ENCODE results near the gene ZNF407. TPM values are rescaled to one million over a fixed set of nuclear protein-coding genes. Genes with fewer than 3 reads are reported as not detected.
A peak's percentile ranks its signal among the peaks of the same experiment; 100 is the strongest.

The ZNF407 gene
- total and polyA plus RNA-seq, 2 donors = 5.1 to 9.7 TPM

DNA sequence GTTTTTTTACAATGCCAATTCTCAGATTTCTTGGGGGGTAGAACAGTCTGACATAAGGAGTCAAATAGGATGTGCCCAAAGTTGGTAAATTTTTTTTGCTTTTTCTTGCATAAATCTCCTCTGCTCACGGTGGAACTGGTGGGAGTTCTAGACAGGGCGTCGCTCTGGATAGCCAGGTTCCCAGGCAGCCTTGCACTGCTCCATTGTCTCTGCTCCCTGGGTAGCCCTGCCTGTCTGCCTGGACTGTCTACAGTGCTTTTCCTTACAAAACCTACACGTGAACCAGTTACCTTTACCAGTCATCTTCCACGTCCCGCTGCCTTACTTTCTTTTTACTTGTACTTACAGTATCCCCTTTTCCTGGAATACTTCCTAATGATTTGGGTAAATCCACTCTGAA is 117.1 kb downstream of the ZNF407 start:
- Histone ChIP-seq H3K27me3 (ENCODE audit: control insufficient read depth in 2 of 2, insufficient read depth in 1 of 2, low read length in 1 of 2) (no peaks in the 10 kb centered on the region), H3K4me1 (ENCODE audit: control insufficient read depth in 2 of 2, insufficient read depth in 2 of 2, low read length in 2 of 2) (no peaks in the 10 kb centered on the region), H3K4me3 (ENCODE audit: low read length in 2 of 2) (no peak overlapping the region), H3K9me3 (ENCODE audit: control insufficient read depth in 2 of 2, insufficient read depth in 1 of 2, low read length in 1 of 2) (no peaks in the 10 kb centered on the region), H3K36me3 (ENCODE audit: control insufficient read depth in 2 of 2, insufficient read depth in 2 of 2, low read length in 1 of 2) (no peaks in the 10 kb centered on the region), H3K27ac (ENCODE audit: low read depth in 1 of 2, low read length in 1 of 2) (no peak overlapping the region)
- WGBS = 97% methylated on average over 6 of the region's 6 CpGs
- DNase-seq (ENCODE audit: low read depth in 6 of 9, low spot score in 9 of 9) = no peak

DNA sequence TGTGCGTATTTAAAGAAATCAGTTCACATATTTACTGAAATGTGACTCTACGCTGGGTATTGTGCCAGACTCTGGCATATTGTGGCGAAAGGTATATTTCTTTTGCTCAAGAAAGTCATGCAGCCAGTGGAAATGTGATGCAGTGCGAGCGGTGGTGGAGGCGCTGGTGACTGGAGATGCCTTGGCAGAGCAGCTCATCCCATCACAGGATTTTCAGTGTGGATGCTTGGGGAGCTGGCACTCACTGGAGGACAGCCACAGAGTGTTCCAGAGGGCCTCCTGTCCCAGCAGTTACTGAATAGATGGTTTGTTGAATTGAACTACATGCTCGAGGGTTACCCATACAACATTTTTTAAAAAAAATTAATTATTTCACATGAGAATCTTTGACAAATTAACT is 117.6 kb downstream of the ZNF407 start:
- Histone ChIP-seq H3K27ac (ENCODE audit: low read depth in 1 of 2, low read length in 1 of 2) (no peak overlapping the region), H3K27me3 (ENCODE audit: control insufficient read depth in 2 of 2, insufficient read depth in 1 of 2, low read length in 1 of 2) (no peaks in the 10 kb centered on the region), H3K4me1 (ENCODE audit: control insufficient read depth in 2 of 2, insufficient read depth in 2 of 2, low read length in 2 of 2) (no peaks in the 10 kb centered on the region), H3K36me3 (ENCODE audit: control insufficient read depth in 2 of 2, insufficient read depth in 2 of 2, low read length in 1 of 2) (no peaks in the 10 kb centered on the region), H3K9me3 (ENCODE audit: control insufficient read depth in 2 of 2, insufficient read depth in 1 of 2, low read length in 1 of 2) (no peaks in the 10 kb centered on the region), H3K4me3 (ENCODE audit: low read length in 2 of 2) (no peak overlapping the region)
- no peak for DNase-seq (ENCODE audit: low read depth in 6 of 9, low spot score in 9 of 9)
- 99% methylated on average over 7 of the region's 7 CpGs for WGBS

DNA sequence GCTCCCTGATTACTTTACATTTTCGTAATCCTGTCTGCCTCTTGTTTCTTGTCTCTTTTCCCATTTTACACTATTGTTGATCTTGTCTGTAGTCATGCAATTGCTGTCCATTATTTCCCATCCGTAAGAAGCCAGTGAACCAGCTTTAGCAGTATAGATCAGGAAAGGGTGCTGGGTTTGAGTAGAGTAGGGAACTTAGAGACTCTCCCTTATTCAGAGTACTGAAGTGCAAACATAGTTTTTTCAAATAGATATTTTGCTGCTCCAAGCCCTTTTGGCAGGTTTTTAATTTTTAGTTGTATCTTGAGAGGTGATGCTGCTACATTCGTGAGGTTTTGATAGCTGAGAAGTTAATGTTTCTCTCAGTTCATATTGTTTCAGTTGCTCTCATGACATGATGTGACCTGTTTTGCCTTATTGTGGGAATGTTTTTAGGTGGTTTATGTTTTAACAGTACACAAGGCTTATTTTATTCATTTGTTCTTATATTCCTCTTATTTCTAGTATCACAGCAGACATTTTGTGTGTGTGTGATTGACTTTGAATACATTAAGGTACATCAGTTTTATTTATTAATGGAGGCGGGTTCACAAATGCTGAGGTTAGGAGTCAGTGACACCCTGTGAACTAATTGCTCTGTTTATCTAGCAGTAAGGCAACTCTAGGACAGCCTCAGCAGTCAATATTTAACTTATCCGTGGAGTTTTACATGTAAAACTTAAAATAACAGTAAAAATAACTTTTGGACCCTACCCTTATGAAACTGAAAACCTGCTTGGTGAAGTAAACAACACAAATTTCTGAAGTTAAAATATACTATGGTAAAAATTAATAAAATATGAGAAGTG is 118.4 kb downstream of the ZNF407 start:
- no peaks in the 10 kb centered on the region for H3K27me3 ChIP-seq (ENCODE audit: control insufficient read depth in 2 of 2, insufficient read depth in 1 of 2, low read length in 1 of 2)
- no peaks in the 10 kb centered on the region for H3K4me1 ChIP-seq (ENCODE audit: control insufficient read depth in 2 of 2, insufficient read depth in 2 of 2, low read length in 2 of 2)
- 77% methylated on average over 5 of the region's 5 CpGs for WGBS
- no peak overlapping the region for H3K4me3 ChIP-seq (ENCODE audit: low read length in 2 of 2)
- no peaks in the 10 kb centered on the region for H3K9me3 ChIP-seq (ENCODE audit: control insufficient read depth in 2 of 2, insufficient read depth in 1 of 2, low read length in 1 of 2)
- H3K36me3 ChIP-seq (ENCODE audit: control insufficient read depth in 2 of 2, insufficient read depth in 2 of 2, low read length in 1 of 2) = no peaks in the 10 kb centered on the region
- H3K27ac ChIP-seq (ENCODE audit: low read depth in 1 of 2, low read length in 1 of 2) = no peak overlapping the region
- DNase-seq (ENCODE audit: low read depth in 6 of 9, low spot score in 9 of 9) = no peak

DNA sequence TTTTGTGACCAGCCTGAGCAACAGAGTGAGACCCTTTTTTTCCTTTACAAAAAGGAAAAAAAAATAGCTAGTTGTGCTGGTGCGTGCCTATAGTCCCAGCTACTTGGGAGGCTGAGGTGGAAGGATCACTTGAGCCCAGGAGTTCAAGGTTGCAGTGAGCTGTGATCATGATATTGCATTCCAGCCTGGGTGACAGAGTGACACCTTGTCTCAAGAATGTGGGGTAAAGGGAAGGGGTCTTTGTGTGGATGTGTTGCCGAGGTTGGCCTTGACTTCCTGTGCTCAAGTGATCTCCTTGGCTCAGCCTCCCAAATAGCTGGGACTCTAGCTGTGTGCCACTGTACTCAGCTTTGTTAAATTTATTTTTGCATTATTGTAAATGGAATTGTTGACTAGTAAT is 120.6 kb downstream of the ZNF407 start:
- WGBS = 96% methylated on average over 2 of the region's 2 CpGs
- no peaks in the 10 kb centered on the region for H3K4me1 ChIP-seq (ENCODE audit: control insufficient read depth in 2 of 2, insufficient read depth in 2 of 2, low read length in 2 of 2)
- H3K4me3 ChIP-seq (ENCODE audit: low read length in 2 of 2) = no peak overlapping the region
- H3K27ac ChIP-seq (ENCODE audit: low read depth in 1 of 2, low read length in 1 of 2) = no peak overlapping the region
- no peak for DNase-seq (ENCODE audit: low read depth in 6 of 9, low spot score in 9 of 9)
- no peaks in the 10 kb centered on the region for H3K36me3 ChIP-seq (ENCODE audit: control insufficient read depth in 2 of 2, insufficient read depth in 2 of 2, low read length in 1 of 2)
- no peaks in the 10 kb centered on the region for H3K27me3 ChIP-seq (ENCODE audit: control insufficient read depth in 2 of 2, insufficient read depth in 1 of 2, low read length in 1 of 2)
- H3K9me3 ChIP-seq (ENCODE audit: control insufficient read depth in 2 of 2, insufficient read depth in 1 of 2, low read length in 1 of 2) = no peaks in the 10 kb centered on the region

DNA sequence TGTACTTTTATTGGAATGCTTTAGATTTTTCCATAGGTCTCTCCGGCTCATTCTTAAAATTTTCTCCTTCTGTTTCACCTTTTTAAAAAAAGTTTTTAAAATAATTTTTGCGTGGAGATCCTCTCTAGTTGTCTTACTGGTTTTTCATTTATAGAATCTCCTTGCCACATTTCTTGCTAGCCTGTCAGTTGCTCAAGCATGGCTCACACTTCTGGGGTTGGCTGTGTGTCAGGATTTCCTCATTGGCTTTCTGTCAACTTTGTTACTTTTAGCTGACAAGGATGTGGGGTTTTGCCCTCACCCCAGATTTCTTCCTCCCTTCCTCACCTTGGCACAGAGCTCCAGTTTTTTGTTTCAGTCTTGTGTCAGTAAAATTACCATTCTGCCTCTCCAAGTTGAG is 124.6 kb downstream of the ZNF407 start:
- peak in 2 of 9 donors; percentile 0 to 3 for DNase-seq (ENCODE audit: low read depth in 6 of 9, low spot score in 9 of 9)
- Histone ChIP-seq H3K36me3 (ENCODE audit: control insufficient read depth in 2 of 2, insufficient read depth in 2 of 2, low read length in 1 of 2) (no peaks in the 10 kb centered on the region), H3K4me1 (ENCODE audit: control insufficient read depth in 2 of 2, insufficient read depth in 2 of 2, low read length in 2 of 2) (no peaks in the 10 kb centered on the region), H3K27ac (ENCODE audit: low read depth in 1 of 2, low read length in 1 of 2) (no peak overlapping the region), H3K9me3 (ENCODE audit: control insufficient read depth in 2 of 2, insufficient read depth in 1 of 2, low read length in 1 of 2) (no peaks in the 10 kb centered on the region), H3K27me3 (ENCODE audit: control insufficient read depth in 2 of 2, insufficient read depth in 1 of 2, low read length in 1 of 2) (no peaks in the 10 kb centered on the region), H3K4me3 (ENCODE audit: low read length in 2 of 2) (no peak overlapping the region)
- 80% methylated on average over 2 of the region's 2 CpGs for WGBS

DNA sequence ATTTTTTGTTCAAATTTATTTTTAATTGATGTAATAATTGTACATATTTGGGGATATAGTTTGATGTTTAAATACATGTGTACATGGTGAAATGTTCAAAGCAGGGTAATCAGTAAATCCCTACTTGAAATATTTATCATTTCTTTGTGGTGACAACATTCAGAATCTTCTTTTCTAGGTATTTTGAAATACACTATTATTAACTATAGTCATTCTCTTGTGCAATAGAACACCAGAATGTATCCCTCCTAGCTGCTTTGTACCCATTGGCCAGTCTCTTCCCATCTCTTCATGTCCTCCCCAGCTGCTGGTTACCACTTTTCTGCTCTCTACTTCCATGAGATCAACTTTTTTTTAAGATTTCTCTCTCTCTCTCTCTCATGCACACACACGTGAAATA is 126.5 kb downstream of the ZNF407 start:
- WGBS = 98% methylated on average over 1 of the region's 1 CpG

DNA sequence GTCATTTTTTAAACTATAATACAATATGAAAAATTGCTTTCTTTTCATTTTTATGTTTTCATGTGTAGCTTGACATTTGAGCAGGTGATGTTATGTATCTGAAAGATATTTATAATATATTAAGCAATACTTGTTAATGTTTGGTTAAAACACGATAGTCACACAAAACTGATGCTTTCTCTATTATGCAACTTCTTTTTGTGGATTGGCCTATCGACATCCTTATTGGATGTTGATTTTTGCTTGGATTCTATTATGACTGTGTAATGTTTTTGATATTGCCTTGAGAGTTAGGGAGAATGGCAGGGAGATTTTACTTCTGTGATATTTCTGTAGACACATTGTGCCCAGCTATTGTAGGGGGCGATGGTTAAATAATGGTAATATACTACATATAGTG is 128.0 kb downstream of the ZNF407 start:
- no peaks in the 10 kb centered on the region for H3K36me3 ChIP-seq (ENCODE audit: control insufficient read depth in 2 of 2, insufficient read depth in 2 of 2, low read length in 1 of 2)
- no peaks in the 10 kb centered on the region for H3K9me3 ChIP-seq (ENCODE audit: control insufficient read depth in 2 of 2, insufficient read depth in 1 of 2, low read length in 1 of 2)
- DNase-seq (ENCODE audit: low read depth in 6 of 9, low spot score in 9 of 9) = no peak
- WGBS = 99% methylated on average over 3 of the region's 3 CpGs
- no peaks in the 10 kb centered on the region for H3K27me3 ChIP-seq (ENCODE audit: control insufficient read depth in 2 of 2, insufficient read depth in 1 of 2, low read length in 1 of 2)
- no peak overlapping the region for H3K27ac ChIP-seq (ENCODE audit: low read depth in 1 of 2, low read length in 1 of 2)
- H3K4me1 ChIP-seq (ENCODE audit: control insufficient read depth in 2 of 2, insufficient read depth in 2 of 2, low read length in 2 of 2) = no peaks in the 10 kb centered on the region
- no peak overlapping the region for H3K4me3 ChIP-seq (ENCODE audit: low read length in 2 of 2)

More for the DNA sequence above, 126.5 kb downstream of the ZNF407 start:
- no peak overlapping the region for H3K4me3 ChIP-seq (ENCODE audit: low read length in 2 of 2)
- H3K36me3 ChIP-seq (ENCODE audit: control insufficient read depth in 2 of 2, insufficient read depth in 2 of 2, low read length in 1 of 2) = no peaks in the 10 kb centered on the region
- no peaks in the 10 kb centered on the region for H3K4me1 ChIP-seq (ENCODE audit: control insufficient read depth in 2 of 2, insufficient read depth in 2 of 2, low read length in 2 of 2)
- H3K27ac ChIP-seq (ENCODE audit: low read depth in 1 of 2, low read length in 1 of 2) = no peak overlapping the region
- no peaks in the 10 kb centered on the region for H3K27me3 ChIP-seq (ENCODE audit: control insufficient read depth in 2 of 2, insufficient read depth in 1 of 2, low read length in 1 of 2)
- no peaks in the 10 kb centered on the region for H3K9me3 ChIP-seq (ENCODE audit: control insufficient read depth in 2 of 2, insufficient read depth in 1 of 2, low read length in 1 of 2)
- DNase-seq (ENCODE audit: low read depth in 6 of 9, low spot score in 9 of 9) = no peak

DNA sequence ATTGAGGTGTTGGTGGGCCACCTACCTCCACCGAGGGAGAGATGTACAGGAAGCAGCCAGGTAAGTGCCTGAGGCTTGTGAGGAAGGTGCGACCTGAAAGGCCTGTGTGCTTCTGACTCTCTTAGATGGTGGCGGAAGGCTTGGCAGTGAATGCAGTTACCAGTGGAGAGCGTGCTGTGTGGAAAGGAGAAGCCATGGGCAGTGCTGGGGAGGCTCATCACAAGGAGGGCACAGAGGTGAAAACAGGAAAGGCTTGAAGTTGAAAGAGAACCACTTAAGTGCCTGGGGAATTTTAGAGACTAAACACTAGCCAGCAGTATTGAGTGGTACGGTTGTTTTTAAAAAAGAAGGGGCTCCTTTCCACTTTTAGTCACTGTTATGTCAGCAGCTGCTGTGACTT is 130.9 kb downstream of the ZNF407 start:
- Histone ChIP-seq H3K4me3 (ENCODE audit: low read length in 2 of 2) (no peak overlapping the region), H3K27me3 (ENCODE audit: control insufficient read depth in 2 of 2, insufficient read depth in 1 of 2, low read length in 1 of 2) (no peaks in the 10 kb centered on the region), H3K36me3 (ENCODE audit: control insufficient read depth in 2 of 2, insufficient read depth in 2 of 2, low read length in 1 of 2) (no peaks in the 10 kb centered on the region), H3K9me3 (ENCODE audit: control insufficient read depth in 2 of 2, insufficient read depth in 1 of 2, low read length in 1 of 2) (no peaks in the 10 kb centered on the region), H3K27ac (ENCODE audit: low read depth in 1 of 2, low read length in 1 of 2) (no peak overlapping the region), H3K4me1 (ENCODE audit: control insufficient read depth in 2 of 2, insufficient read depth in 2 of 2, low read length in 2 of 2) (no peaks in the 10 kb centered on the region)
- WGBS = 96% methylated on average over 5 of the region's 5 CpGs
- DNase-seq (ENCODE audit: low read depth in 6 of 9, low spot score in 9 of 9) = no peak

DNA sequence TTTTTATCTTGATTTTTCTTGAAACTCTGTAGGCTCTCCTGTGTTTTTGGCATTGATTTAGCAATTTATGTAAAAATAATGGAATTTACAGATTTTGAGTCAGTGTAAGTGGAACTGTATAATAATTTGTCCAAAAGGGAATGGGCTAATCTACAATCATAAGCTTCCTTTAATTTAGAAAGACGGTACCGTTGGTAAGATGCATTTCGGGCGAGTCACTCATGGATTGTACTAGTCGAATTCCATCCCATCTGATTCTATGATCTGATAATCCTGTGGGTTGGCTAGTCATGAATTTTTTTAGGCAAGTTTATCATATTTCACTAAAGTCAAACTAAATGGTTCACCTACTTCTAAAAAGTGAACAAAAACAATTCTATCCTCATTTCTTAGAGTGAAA is 133.4 kb downstream of the ZNF407 start:
- Histone ChIP-seq H3K9me3 (ENCODE audit: control insufficient read depth in 2 of 2, insufficient read depth in 1 of 2, low read length in 1 of 2) (no peaks in the 10 kb centered on the region), H3K27ac (ENCODE audit: low read depth in 1 of 2, low read length in 1 of 2) (no peak overlapping the region), H3K27me3 (ENCODE audit: control insufficient read depth in 2 of 2, insufficient read depth in 1 of 2, low read length in 1 of 2) (no peaks in the 10 kb centered on the region), H3K36me3 (ENCODE audit: control insufficient read depth in 2 of 2, insufficient read depth in 2 of 2, low read length in 1 of 2) (no peaks in the 10 kb centered on the region), H3K4me3 (ENCODE audit: low read length in 2 of 2) (no peak overlapping the region), H3K4me1 (ENCODE audit: control insufficient read depth in 2 of 2, insufficient read depth in 2 of 2, low read length in 2 of 2) (no peaks in the 10 kb centered on the region)
- 98% methylated on average over 5 of the region's 5 CpGs for WGBS
- no peak for DNase-seq (ENCODE audit: low read depth in 6 of 9, low spot score in 9 of 9)

Measured in thymus (tissue), 11 donors.